Immature natural killer cell (primary cell): ENCODE results near the gene PDZRN4. TPM values are rescaled to one million over a fixed set of nuclear protein-coding genes. Genes with fewer than 3 reads are reported as not detected.
"Not testable (repeated sequence)": the region's sequence is repeated elsewhere in the genome, so short reads cannot be mapped to it uniquely, and the experiment has no call there.

Experiments used
- DNase-seq, 3 donors: peaks; one replicate each; pipeline ENCODE4 v3.0.0; 2022; ENCODE audit warnings: mixed read lengths in 1 of 3
- H3K27ac Mint-ChIP-seq, 6 donors: one replicate each; pipeline ENCODE4 v1.8.0; 2020; ENCODE audit warnings: mixed read lengths in 6 of 6, mild to moderate bottlenecking in 5 of 6, inconsistent platforms in 4 of 6, moderate library complexity in 3 of 6
- H3K27me3 Mint-ChIP-seq, 3 donors: one replicate each; pipeline ENCODE4 v1.8.0; 2020 to 2021; ENCODE audit warnings: low read depth in 3 of 3, mild to moderate bottlenecking in 3 of 3, mixed read lengths in 3 of 3, moderate library complexity in 3 of 3, inconsistent platforms in 1 of 3
- H3K36me3 Mint-ChIP-seq, 3 donors: one replicate each; pipeline ENCODE4 v1.8.0; 2020; ENCODE audit warnings: mixed read lengths in 3 of 3, inconsistent platforms in 2 of 3, mild to moderate bottlenecking in 2 of 3
- H3K4me1 Mint-ChIP-seq, 2 donors: one replicate each; pipeline ENCODE4 v1.8.0; 2020; ENCODE audit warnings: inconsistent platforms in 2 of 2, mild to moderate bottlenecking in 2 of 2, mixed read lengths in 2 of 2, moderate library complexity in 1 of 2
- H3K4me3 Mint-ChIP-seq, 5 donors: one replicate each; pipeline ENCODE4 v1.8.0; 2020; ENCODE audit warnings: mild to moderate bottlenecking in 5 of 5, mixed read lengths in 5 of 5, inconsistent platforms in 3 of 5, moderate library complexity in 3 of 5
- H3K9me3 Mint-ChIP-seq, 6 donors: one replicate each; pipeline ENCODE4 v1.8.0; 2020; ENCODE audit warnings: mild to moderate bottlenecking in 6 of 6, mixed read lengths in 6 of 6, inconsistent platforms in 4 of 6, moderate library complexity in 3 of 6
- polyA plus RNA-seq, 3 donors: library from polyadenylated mRNA; unstranded; fragments of 300-500 nt; fragmentation: Illumina TruSeq; gene quantifications; one replicate each; pipeline ENCODE4 v1.2.3, GENCODE V29; 2021

Gene PDZRN4
- polyA plus RNA-seq, 3 donors from 2014 or later = not detected

DNA sequence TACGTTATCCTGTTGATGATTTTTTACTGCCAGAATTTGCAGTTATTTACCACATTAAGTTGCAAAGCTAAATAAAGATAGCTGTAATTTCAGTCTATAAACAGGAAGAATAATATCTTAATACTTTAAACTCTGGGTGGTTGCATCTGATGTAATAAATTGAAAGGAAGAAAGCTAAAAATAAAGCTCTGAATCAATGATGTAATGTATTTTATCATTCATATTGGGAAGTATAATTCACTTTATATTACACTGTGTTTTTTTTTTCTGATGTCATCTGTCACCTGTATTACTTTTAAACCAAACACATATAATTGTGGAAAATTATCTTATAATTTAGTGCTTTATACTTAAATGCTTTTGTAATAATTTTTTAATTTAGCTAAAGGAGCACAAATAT lies 37.1 kb downstream of the PDZRN4 start:
- no peak overlapping the region for H3K4me3 Mint-ChIP-seq
- H3K27ac Mint-ChIP-seq = no peak overlapping the region
- peaks cover 0 to 3% (median 0%) of the 10 kb centered on the region in 6 donors for H3K9me3 Mint-ChIP-seq
- no peaks in the 10 kb centered on the region for H3K36me3 Mint-ChIP-seq
- H3K27me3 Mint-ChIP-seq = peaks cover 0 to 4% (median 0%) of the 10 kb centered on the region in 3 donors
- H3K4me1 Mint-ChIP-seq = peaks cover 2 to 7% of the 10 kb centered on the region in 2 donors
- no peak for DNase-seq

DNA sequence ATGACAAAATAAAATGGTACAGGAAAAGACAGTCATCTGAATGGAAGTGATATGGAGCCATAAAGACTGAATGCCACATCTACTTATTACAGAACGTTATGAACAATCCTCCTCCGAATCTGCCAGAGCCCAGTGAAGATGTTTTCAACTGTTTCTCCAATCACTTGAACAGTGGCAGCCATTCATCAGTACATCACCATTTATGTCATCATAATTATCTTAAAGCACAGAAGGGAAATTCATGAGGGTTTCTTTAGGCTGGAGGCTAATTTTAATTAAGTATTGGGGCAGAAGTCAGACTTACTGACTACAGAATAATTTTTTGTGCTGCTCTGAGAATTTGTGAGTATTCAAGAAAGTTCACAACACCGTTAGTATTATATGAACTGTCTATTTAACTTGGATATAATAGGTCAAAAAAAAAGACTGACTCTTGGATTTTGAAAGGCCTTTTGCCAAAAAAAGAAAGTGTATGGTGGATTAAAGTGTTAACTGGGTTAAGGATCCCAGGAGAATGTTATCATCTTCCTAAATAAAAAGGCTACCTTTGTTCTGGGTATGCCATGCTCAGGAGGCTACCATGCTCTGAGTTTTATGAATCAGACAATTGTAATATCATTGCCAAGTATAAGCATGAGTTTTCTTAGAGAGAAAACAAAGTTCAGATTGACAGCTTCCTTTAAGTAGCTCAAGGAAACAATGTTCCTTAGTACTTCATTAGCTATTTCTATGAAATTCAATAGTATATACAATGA lies 40.1 kb downstream of the PDZRN4 start:
- Mint-ChIP-seq H3K27me3 (peaks cover 0 to 2% (median 0%) of the 10 kb centered on the region in 3 donors), H3K27ac (no peak overlapping the region), H3K9me3 (peaks cover 0 to 3% (median 0%) of the 10 kb centered on the region in 6 donors), H3K4me1 (peaks cover 2 to 7% of the 10 kb centered on the region in 2 donors), H3K4me3 (no peak overlapping the region), H3K36me3 (no peaks in the 10 kb centered on the region)
- no peak for DNase-seq

DNA sequence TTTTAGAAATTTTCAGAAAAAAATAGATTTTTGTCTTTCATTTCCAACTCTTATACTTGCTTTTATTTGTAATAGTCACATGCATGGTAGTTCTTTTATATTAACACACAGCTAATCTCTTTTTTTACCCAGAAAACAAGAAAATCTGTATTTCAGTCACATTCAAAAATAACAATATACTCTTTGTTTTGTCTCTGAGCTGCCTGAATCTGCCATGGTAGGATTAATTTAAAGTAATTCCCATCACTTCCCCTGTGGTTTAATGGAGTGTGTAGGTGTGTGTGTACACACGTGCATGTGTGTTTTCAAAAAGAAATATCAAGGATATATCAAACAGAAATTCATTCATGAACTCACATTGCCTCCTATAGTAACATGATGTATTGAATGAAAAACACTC lies 42.6 kb downstream of the PDZRN4 start:
- no peak for DNase-seq
- Mint-ChIP-seq H3K27ac (no peak overlapping the region), H3K9me3 (peaks cover 0 to 5% (median 0%) of the 10 kb centered on the region in 6 donors), H3K36me3 (no peaks in the 10 kb centered on the region), H3K4me3 (no peak overlapping the region), H3K27me3 (peaks cover 0 to 2% (median 0%) of the 10 kb centered on the region in 3 donors), H3K4me1 (peaks cover 2 to 7% of the 10 kb centered on the region in 2 donors)

DNA sequence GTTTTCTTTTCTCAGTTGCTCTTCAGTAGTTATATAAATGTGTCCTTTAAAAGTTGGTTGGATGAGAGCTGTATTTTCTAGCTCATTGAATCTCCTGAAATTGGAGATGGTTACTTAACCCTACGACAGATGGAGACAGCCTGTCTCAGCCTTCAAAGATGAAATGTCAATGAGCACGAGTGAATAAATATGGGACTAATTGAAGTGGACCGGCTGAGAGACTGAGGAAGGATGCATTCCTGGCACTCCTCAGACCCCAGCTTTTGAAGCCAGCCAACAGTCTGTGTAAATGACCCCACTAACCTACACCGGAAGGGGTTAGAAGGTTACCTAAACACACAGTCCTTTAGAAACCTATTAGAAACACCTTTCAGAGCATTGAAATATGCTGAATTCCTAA lies 46.6 kb downstream of the PDZRN4 start:
- no peak overlapping the region for H3K27ac Mint-ChIP-seq
- no peaks in the 10 kb centered on the region for H3K27me3 Mint-ChIP-seq
- no peaks in the 10 kb centered on the region for H3K36me3 Mint-ChIP-seq
- no peak overlapping the region for H3K4me3 Mint-ChIP-seq
- H3K9me3 Mint-ChIP-seq = peaks cover 0 to 5% (median 0%) of the 10 kb centered on the region in 6 donors
- H3K4me1 Mint-ChIP-seq = no peaks in the 10 kb centered on the region
- DNase-seq = no peak

DNA sequence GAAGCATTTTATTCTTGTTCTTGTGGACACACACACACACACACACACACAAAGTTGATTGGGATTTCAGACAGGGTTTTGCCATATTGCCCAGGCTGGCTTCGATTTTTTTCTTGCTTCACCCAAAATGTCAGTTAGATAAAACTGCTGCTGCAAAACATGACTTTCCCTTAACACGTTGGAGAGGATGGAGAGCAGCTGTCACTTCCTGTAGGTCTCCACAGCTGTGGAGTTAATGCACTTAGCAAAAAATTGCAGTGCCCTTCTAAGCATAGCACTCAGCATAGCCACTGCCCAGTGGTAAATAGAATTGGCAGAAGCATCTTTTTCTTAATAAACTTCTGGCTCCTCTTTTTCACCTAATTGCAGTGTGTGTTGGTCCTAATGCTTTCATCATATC lies 54.5 kb downstream of the PDZRN4 start:
- Mint-ChIP-seq H3K36me3 (no peaks in the 10 kb centered on the region), H3K4me3 (no peak overlapping the region), H3K9me3 (peaks cover 0 to 4% (median under 1%) of the 10 kb centered on the region in 6 donors), H3K27me3 (no peaks in the 10 kb centered on the region), H3K4me1 (no peaks in the 10 kb centered on the region), H3K27ac (no peak overlapping the region)
- no peak for DNase-seq

DNA sequence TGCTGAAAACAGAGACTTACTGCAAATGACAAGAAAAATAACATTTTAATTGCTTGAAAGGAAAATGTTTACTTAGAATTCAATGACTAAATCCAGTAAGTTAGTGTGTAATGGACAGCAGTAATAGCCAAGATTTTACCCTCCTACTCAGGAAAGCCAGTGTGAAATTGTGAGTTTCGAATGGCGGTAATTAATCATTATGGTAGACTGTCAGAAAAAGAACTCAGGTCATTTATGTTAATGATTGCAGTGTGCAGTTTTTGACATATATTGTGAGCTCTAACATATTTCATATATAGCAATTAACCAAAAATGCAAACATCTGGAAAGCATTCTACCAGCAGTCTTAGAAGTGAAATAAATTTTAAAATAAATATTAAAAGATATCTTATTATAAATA lies 60.3 kb downstream of the PDZRN4 start:
- Mint-ChIP-seq H3K9me3 (peaks cover 0 to 4% (median 2%) of the 10 kb centered on the region in 6 donors), H3K4me1 (no peaks in the 10 kb centered on the region), H3K36me3 (no peaks in the 10 kb centered on the region), H3K27ac (no peak overlapping the region), H3K4me3 (no peak overlapping the region), H3K27me3 (peaks cover 0 to 1% (median 0%) of the 10 kb centered on the region in 3 donors)
- DNase-seq = no peak

DNA sequence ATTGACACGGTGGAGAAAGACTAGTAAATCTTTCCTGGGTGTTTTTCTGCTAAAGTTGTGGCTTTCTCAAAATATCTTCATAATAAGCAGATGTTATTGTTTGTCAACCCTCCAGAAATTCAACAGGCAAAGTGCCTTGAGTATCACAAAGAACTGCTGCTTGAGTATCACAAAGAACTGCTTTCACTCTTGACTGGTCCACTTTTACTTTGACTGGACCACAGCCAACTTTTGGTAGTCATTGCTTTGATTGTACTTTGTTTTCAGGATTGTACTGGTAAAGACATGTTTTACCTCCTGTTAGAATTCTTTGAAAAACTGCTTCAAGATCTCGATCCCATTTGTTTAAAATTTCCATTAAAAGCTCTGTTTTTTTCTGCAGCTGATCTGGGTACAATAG lies 62.6 kb downstream of the PDZRN4 start:
- Mint-ChIP-seq H3K9me3 (peaks cover 0 to 5% (median 2%) of the 10 kb centered on the region in 6 donors), H3K27ac (no peak overlapping the region), H3K4me1 (no peaks in the 10 kb centered on the region), H3K4me3 (no peak overlapping the region), H3K36me3 (no peaks in the 10 kb centered on the region), H3K27me3 (peaks cover 0 to 1% (median 0%) of the 10 kb centered on the region in 3 donors)
- no peak for DNase-seq

DNA sequence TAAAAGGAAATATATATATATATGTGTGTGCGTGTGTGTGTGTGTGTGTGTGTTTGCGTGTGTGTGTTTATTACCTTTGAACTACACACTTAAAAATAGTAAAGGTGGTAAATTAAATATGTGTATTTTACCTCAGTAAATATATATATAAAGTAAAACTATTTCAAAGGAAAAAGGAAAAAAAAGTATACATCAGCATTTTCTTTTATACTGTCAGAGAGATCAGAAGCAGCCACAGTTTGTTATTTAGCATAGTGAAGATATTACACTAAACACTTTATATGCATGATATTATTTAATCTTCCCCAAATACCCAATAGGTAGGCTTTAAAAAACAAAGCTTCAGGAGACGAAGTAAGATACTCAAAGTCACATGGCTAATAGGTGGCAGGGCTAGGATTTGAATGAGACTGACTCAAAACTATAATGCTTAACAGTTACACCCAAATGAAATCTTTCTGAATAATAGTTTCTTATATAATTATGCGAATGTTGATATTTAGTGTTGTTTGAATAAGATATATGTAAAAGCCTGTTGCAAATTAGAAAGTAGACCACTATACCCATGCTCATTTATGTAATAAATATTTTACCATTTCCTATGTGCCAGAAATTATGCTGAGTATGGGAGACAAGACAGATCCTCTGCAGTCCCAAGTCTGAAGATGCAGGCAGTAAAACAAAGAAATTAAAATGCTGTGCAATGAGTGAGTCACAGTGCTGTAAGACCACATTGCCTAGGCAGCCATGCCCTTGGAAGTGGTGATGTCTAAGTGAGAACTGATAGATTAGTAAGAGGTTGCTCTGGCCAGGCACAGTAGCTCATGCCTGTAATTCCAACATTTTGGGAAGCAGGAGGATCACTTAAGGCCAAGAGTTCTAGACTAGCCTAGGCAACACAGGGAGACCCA lies 66.1 kb downstream of the PDZRN4 start:
- Mint-ChIP-seq H3K4me3 (no peak overlapping the region), H3K9me3 (peaks cover 0 to 5% (median 2%) of the 10 kb centered on the region in 6 donors), H3K27ac (no peak overlapping the region), H3K36me3 (no peaks in the 10 kb centered on the region), H3K4me1 (no peaks in the 10 kb centered on the region), H3K27me3 (peaks cover 0 to 1% (median 0%) of the 10 kb centered on the region in 3 donors)
- no peak for DNase-seq

DNA sequence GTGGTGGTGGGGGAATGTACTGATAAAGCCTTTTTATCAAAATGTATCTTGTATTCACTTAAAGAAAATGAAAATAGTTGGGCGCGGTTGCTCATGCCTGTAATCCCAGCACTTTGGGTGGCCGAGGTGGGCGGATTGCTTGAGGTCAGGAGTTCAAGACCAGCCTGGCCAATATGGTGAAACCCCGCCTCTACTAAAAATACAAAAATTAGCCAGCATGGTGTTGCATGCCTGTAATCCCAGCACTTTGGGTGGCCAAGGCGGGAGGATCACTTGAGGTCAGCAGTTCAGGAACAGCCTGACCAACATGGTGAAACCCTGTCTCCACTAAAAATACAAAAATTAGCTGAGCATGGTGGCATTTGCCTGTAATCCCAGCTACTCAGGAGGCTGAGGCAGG lies 75.1 kb downstream of the PDZRN4 start:
- not testable (repeated sequence) for DNase-seq, H3K36me3 Mint-ChIP-seq, H3K9me3 Mint-ChIP-seq, H3K27me3 Mint-ChIP-seq, H3K4me3 Mint-ChIP-seq, H3K4me1 Mint-ChIP-seq, H3K27ac Mint-ChIP-seq

DNA sequence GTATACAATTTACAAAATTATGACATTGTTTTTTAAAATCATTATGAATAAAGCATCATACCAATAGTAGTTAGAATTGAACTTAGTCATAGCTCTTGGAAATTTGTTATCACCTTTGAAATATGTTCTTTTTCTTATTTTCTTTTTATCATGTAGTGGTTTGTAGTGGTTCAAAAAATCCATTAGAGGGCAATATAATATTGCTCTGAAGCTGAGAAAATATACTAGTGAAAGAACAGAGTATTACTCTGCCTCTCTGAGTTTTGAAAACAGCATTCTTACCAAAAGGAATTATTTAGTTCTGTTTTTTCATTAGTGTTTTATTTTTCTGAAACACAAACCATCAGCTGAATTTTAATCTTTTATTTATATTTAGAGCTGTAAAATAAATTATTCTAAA lies 76.2 kb downstream of the PDZRN4 start:
- Mint-ChIP-seq H3K27me3 (no peaks in the 10 kb centered on the region), H3K9me3 (no peaks in the 10 kb centered on the region), H3K27ac (no peak overlapping the region), H3K4me1 (no peaks in the 10 kb centered on the region), H3K36me3 (no peaks in the 10 kb centered on the region), H3K4me3 (no peak overlapping the region)
- DNase-seq = no peak

DNA sequence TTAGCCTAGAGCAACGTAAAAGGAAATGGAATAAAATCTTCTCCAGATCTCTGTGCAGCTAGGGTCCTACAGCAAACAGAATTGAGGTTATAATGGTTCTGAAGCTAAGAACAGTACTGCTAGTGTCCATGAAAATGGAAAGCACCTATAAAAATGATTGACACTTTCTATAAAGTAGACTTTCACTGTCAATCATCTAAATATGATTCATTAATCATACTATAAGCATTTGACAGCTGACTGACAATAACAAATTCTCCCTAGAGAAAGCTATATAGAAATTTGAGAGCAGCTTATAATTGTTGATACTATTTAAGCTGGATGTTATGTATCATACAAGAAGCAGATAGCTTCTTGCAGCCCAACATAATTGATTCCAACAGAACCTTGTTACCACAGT lies 80.9 kb downstream of the PDZRN4 start:
- no peak for DNase-seq
- Mint-ChIP-seq H3K9me3 (no peaks in the 10 kb centered on the region), H3K27me3 (peaks cover 0 to 2% (median 0%) of the 10 kb centered on the region in 3 donors), H3K4me3 (no peak overlapping the region), H3K36me3 (no peaks in the 10 kb centered on the region), H3K27ac (no peak overlapping the region), H3K4me1 (no peaks in the 10 kb centered on the region)

DNA sequence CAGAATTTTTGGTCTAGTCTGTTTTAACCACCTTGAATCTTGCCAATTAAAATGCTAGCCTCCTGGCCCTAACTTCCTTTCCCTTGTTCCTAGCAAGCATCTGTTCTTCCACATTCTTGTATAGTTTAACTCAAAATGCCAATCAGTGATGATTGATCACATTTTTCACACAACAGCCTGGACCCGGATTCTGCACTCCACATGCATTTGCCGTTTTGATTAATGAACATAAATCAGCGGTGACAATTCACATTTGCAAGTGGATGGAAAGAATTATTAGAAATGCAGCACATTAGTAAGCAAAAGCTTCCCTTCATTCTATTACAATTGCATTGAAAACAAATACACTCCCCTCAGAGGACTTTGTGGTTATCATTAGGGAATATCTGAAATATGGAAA lies 83.4 kb downstream of the PDZRN4 start:
- Mint-ChIP-seq H3K4me3 (no peak overlapping the region), H3K36me3 (no peaks in the 10 kb centered on the region), H3K27ac (no peak overlapping the region), H3K9me3 (no peaks in the 10 kb centered on the region), H3K27me3 (peaks cover 0 to 2% (median 0%) of the 10 kb centered on the region in 3 donors), H3K4me1 (no peaks in the 10 kb centered on the region)
- no peak for DNase-seq

DNA sequence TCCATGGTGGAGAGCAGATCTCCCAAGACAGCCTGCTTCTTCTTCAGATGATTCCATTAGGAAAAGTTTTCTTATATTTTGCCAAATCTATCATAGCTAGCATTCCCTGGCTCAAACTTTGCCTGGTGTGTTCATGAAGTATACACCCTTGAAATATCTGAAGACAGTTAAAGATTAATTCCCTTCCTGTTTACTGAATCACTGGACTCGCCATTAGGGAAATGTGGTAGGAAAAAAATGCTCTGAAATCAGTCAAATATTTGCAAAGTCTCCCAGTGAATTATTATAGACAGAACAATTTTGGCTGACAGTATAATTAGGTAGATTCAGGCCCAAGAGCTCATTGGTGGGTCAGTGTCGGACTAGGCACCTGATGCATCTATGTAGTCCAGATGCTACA lies 86.5 kb downstream of the PDZRN4 start:
- H3K27me3 Mint-ChIP-seq = peaks cover 0 to 2% (median 0%) of the 10 kb centered on the region in 3 donors
- H3K4me3 Mint-ChIP-seq = no peak overlapping the region
- no peaks in the 10 kb centered on the region for H3K36me3 Mint-ChIP-seq
- no peak overlapping the region for H3K27ac Mint-ChIP-seq
- H3K4me1 Mint-ChIP-seq = no peaks in the 10 kb centered on the region
- DNase-seq = no peak
- no peaks in the 10 kb centered on the region for H3K9me3 Mint-ChIP-seq
